NK-92 (cell line): ENCODE data around the gene GALNT7.

Experiments
- DNase-seq: peaks from one replicate; lab custom pipeline; 2025; ENCODE audit not compliant: unreplicated experiment; lab: John Stamatoyannopoulos, UW

The GALNT7 gene

GRCh38 chr4:173334891-173335752 is 166.5 kb downstream of the GALNT7 start:
- DNase-seq = no peak

DNA sequence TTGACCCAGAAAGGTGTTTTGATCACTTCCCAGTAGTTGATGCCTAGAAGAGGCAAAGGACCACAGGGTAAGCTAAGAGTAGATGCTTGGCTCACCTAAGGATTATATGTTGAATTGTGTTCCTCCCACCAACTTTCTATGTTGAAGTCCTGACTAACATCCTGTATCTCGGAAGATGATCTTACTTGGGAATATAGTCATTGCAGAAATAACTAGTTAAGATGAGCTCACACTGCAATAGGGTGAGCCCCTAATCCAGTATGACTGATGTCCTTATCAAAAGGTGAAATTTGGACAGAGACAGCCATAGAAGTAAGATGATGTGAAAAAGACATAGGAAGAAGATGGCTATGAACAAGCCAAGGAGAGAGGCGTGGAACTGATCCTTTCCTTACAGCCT is 168.9 kb downstream of the GALNT7 start:
- DNase-seq = no peak

- no peak for DNase-seq
These were observed 175.3 kb downstream of the GALNT7 start for GRCh38 chr4:173343832-173344397.

GRCh38 chr4:173345648-173346047 is 177.0 kb downstream of the GALNT7 start:
- no peak for DNase-seq

DNA sequence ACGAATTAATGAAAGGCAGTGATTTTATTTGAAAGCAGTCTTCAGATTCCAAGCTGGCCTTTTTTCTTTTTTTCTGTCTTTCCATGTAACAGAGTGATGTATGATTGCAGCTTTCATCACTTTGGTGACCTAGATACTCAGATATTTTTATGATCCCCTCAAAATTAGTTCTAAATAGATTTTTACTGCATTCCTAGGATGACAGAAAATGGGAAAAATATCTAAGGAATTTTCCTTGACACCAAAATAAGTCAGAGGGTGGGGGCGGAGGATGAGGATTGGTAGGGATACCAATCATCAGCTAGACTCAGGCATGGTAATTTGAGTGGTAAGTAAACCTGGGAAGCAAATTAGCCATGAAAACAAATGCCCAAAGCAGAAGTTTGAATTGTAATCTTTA is 177.5 kb downstream of the GALNT7 start:
- no peak for DNase-seq

DNA sequence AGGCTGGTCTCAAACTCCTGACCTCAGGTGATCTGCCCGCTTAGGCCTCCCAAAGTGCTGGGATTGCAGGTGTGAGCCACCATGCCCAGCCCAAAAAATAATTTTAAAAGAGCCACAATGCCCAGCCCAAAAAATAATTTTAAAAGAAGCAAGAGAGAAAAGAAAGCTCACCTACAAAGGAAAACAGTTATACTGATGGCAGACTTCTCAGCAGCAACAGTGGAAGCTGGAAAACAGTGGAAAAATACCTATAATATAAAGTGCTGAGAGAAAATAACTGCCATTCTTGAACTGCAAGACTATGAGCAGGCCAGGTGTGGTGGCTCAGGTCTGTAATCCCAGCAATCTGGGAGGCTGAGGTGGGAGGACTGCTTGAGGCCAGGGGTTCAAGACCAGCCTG is 178.9 kb downstream of the GALNT7 start:
- DNase-seq = no peak

GRCh38 chr4:173357939-173358338 is 189.3 kb downstream of the GALNT7 start:
- DNase-seq = no peak

DNA sequence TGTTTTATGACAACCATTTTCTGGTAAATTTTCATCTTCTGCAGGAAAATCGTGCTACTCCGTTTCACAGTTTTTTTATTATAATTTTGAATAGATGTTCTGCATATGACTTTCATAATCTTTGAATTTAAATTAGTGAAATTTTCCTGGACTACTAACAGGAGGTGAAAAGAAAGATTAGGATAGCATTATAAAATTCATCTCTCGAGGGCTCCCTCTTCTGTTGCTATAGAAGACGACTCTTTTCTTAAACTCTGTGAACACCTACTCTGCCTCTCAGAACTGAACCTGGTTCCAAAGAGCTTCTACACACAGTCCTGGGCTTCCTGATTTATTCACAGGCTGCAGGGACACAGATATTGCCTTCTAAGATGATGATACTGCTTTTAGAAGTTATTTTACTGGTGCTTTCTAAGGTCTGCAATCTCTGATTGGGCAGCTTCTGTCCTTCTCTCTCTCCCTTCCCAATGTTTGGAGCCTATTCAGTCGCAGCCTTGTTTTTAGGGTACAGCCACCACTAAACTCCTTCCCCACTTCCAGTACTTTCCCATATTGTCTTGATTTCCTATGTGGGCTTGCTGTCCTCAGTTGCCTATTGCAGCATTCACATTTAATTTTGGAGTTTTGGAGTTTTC is 192.1 kb downstream of the GALNT7 start:
- no peak for DNase-seq

DNA sequence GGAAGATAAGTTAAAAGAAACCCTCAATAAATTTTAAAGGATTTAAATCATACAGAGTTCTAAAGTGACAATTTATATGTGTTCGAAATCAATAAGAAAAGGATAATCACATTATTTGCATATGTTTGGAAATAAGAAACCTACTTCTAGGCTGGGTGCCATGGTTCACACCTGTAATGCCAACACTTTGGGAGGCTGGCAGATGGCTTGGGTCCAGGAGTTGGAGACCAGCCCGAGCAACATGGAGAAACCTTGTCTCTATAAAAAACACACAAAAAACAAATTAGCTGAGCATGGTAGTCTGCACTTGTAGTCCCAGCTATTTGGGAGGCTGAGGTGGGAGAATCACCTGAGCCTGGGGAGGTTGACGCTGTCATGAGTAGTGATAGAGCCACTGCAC is 194.1 kb downstream of the GALNT7 start:
- no peak for DNase-seq

- no peak for DNase-seq
These were observed 196.9 kb downstream of the GALNT7 start for GRCh38 chr4:173365359-173365996.

- DNase-seq = no peak
These were observed 198.7 kb downstream of the GALNT7 start for GRCh38 chr4:173367285-173367684.

GRCh38 chr4:173367946-173368345 is 199.3 kb downstream of the GALNT7 start:
- DNase-seq = no peak

DNA sequence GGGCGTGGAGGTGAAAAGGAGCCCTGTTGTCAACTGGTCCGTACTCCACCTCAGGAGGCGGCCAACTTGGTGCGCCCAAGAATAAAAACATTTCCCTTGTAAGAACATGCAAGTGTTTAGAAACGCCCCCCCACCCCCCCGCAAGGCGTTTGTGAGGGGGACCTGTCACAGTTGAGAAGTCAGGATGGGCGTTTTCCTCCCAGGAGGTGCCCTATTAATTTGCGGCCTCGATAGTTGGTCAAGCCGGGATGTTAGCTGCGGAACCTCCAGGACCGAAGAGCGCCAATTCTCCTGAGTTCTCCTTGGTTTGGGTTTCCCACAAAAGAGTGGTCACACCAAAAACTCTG is 201.5 kb downstream of the GALNT7 start:
- no peak for DNase-seq

DNA sequence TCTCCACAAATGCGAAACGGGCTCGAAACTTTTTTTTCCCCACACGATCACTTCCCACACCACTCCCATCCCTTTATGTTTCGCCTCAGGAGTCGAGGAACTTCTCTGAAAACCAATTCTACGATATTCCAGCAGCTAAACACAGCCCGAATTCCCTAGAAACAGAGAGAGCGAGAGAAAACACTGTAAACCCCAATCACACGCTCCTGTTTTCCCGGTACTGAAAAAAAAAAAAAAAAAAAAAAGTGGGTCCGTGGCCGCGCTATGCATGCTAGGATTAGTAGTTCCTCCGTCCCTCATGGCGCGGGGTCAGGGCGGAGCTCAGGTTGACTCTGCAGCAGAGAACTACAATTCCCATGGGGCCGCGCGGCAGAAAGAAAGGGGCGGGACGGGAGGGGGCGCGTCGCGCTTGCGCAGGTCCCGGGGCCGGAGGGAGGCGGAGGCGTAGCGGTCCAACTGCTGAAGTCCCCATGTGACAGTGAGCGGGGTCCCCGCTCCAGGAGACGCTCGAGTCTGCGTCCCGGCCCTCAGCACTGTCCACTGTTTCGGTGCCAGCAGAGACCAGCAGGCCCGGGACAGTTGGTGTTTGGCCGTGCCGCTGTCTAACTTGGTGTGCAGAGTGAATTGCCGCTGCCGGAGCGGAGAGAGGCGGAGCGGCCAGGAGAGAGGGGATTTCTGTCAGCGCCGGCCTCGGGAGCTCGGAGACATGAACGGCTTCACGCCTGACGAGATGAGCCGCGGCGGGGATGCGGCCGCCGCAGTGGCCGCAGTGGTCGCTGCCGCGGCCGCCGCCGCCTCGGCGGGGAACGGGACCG is 202.1 kb downstream of the GALNT7 start, which contains the start of gene SAP30:
SAP30 (plus strand) TSS at position 478 of the 815 bp plus-strand sequence; CDS start at position 707, 229 bp downstream.
- DNase-seq = peak; percentile 70

- DNase-seq = no peak
These were observed 202.9 kb downstream of the GALNT7 start for GRCh38 chr4:173371292-173372192.
